OCI-LY1 (cell line): ENCODE results near the gene GABBR2.

Experiments
- EZH2 ChIP-seq: fragments of 200-600 bp; sonication (generic), shearing (Covaris generic); IDR thresholded peaks from 2 replicates; pipeline ENCODE4 v1.8.0; 2017; ENCODE audit warnings: borderline replicate concordance, mixed run types, mild to moderate bottlenecking, antibody characterized with exemption, low read length, moderate library complexity, mixed read lengths
- TF ChIP-seq, protein P1 (sequence below): fragments of 200-600 bp; sonication (generic), shearing (Covaris generic); IDR thresholded peaks from 2 replicates; pipeline ENCODE4 v1.5.1; 2017; ENCODE audit warnings: mild to moderate bottlenecking, antibody characterized with exemption, low read length, moderate library complexity, mixed read lengths

DNA sequence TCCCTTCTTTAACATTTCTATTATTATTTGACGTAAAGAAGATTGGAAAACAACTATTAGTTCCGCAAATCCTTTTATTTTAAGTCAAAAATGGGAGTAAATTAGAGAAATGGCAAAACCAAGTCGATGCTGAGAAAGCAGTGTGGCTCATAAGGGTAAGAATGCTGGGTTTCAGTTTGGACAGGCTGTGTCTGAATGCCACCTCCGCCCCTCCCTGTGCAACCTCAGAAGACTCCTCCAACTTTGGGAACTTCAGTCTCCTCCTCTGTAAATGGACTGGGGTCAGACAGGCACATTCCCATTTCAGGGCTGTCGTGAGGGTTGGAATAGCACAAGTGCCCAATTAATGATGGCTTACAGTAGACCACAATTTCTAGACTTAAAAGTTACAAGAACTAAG, 154.0 kb downstream of the GABBR2 start:
- TF ChIP-seq, protein P1, sequence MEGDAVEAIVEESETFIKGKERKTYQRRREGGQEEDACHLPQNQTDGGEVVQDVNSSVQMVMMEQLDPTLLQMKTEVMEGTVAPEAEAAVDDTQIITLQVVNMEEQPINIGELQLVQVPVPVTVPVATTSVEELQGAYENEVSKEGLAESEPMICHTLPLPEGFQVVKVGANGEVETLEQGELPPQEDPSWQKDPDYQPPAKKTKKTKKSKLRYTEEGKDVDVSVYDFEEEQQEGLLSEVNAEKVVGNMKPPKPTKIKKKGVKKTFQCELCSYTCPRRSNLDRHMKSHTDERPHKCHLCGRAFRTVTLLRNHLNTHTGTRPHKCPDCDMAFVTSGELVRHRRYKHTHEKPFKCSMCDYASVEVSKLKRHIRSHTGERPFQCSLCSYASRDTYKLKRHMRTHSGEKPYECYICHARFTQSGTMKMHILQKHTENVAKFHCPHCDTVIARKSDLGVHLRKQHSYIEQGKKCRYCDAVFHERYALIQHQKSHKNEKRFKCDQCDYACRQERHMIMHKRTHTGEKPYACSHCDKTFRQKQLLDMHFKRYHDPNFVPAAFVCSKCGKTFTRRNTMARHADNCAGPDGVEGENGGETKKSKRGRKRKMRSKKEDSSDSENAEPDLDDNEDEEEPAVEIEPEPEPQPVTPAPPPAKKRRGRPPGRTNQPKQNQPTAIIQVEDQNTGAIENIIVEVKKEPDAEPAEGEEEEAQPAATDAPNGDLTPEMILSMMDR, result no peak
- TF ChIP-seq EZH2, result no peak
